HuH-7 (cell line): ENCODE measurements around the gene NUDT14.

Experiments used
- DNase-seq: peaks from one replicate; pipeline ENCODE4 v3.0.0; 2011; ENCODE audit warnings: low spot score

Gene NUDT14

DNA sequence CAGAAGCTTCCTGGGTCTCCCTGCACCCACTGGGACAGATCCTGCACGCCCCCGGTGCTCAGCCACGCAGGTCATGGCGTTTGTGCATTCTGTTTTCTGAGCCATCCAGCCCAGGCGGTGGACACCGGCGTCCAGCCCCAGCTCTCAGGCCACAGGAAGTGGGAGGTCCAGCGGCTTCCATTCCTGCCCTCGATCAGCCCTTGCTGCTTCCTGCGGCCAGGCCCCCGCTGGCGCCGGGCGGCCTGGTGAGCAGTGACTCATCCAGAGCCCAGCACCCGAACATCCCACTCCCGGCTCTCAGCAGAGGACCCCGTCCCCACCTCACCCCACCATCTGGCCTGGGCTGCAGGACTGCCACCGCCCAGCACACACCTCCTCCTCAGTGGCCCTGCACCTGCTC, 18.0 kb upstream of the NUDT14 start:
- no peak for DNase-seq

DNA sequence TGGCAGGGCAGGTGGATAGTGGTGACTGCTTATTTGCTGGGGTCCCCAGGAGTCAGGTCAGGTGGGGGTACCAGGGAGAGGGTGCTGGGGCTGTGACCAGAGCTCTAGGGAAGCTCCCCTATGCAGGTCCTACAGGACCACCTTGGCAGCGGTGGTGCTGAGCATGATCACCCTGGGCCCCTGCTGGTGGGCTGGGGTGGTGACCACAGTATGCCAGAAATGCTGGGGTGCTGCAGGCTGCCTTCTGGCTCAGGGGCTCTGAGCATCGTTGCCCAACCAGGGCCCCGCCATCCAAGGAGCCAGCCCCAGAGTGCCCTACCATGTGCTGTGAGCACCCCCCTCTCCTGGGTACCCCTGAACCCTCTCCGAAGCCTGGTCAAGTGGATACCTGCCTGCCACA, 17.5 kb upstream of the NUDT14 start:
- no peak for DNase-seq

DNA sequence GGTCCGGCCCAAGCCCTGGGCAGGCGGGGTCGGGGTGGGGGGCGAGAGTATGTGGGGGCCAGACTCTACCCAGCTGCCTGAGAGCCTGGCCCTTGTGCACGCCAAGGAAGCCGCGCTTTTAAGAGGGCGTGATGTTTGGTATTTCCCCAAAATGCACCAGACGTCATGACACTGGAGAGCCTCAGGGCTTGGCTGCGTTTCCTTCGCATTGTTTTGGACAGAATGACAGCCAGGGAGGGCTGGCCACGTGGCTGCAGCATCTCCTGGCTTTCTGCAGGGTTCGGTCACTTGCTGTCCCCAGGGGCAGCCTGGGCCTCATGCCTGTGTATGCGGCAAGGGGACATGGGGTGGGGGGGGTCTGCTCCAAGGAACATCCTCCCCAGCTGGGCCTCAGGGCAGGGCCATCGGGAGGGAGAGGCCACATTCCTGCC, 16.1 kb upstream of the NUDT14 start:
- no peak for DNase-seq

DNA sequence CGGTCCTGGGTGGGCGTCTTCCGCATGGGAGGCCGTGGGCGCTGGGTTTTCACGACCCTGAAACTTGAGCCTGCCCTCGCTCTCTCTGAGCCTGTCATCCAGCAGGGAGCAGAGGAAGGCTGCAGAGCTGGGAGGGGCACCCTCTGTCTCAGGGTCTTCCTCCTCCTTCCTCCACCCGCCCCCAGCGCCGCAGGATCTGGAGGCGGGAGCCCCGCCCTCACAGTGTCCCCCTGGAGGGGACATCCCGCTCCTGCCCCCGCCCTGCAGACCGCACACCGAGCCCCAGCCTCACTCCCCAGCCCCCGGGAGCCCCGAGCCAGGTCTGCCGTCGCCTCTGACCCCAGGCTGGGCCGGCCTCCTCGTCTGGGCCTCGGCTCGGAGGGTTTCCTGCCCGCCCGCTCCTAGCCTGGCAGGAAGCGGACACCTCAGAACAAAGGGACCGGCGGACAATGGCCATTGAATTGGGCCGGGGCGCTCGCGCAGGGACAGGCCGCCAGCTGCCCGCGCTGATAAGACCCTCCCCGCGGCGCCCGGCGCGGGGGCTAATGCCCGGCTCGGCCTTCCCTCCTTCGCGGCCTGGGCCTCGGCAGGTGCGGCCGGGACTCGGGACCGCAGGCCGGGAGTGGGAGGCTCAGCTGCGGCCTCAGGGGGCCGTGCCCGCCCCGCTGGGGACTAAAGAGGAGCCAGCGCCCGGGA, 15.3 kb upstream of the NUDT14 start:
- no peak for DNase-seq

DNA sequence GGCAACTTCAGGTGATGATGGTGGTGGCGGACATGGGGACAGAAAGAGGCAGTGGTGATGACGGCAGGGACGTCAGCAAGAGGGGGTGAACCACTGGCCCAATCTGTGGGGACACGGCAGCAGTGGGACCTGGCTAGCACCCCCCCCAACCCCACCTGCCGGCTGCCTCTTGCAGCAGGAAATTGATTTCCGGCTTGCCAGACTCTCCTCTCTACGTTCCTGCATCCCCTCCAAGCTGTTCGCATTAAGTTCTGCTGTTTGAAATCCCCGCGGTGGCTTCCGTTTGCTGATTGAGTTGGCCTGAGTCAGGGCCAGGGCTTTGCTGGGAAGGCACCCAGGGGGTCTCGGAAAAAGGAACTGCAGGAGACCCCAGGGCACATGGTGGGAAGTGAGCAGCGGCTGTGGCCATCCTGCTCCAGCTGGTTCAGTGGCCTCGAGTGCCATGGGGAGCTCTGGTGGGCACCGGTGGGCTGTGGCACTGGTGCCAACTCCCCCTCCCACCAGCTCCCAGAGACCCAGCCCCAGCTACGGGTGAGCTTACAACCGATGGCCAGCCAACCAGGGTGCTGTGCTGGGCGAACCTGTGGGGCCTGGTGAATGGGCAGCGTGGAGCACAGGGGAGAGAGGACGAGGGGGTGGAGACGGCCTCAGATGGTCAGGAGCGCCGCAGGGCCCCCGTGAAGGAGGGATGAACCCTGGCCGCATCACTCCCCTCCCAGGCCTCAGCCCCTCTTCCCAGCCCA, 14.6 kb upstream of the NUDT14 start:
- DNase-seq = no peak

DNA sequence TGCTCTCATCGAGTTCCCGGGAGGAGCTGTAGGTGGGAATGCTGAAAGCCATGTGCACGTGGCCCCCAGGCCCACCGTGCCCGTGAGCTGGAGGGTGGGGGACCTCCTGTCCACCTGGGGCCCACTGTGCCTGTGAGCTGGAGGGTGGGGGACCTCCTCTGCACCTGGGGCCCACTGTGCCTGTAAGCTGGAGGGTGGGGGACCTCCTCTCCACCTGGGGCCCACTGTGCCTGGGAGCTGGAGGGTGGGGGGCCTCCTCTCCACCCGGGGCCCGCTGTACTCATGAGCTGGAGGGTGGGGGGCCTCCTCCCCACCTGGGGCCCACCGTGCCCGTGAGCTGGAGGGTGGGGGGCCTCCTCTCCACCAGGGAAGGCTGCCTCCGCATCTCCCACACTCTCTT, 13.9 kb upstream of the NUDT14 start:
- no peak for DNase-seq

DNA sequence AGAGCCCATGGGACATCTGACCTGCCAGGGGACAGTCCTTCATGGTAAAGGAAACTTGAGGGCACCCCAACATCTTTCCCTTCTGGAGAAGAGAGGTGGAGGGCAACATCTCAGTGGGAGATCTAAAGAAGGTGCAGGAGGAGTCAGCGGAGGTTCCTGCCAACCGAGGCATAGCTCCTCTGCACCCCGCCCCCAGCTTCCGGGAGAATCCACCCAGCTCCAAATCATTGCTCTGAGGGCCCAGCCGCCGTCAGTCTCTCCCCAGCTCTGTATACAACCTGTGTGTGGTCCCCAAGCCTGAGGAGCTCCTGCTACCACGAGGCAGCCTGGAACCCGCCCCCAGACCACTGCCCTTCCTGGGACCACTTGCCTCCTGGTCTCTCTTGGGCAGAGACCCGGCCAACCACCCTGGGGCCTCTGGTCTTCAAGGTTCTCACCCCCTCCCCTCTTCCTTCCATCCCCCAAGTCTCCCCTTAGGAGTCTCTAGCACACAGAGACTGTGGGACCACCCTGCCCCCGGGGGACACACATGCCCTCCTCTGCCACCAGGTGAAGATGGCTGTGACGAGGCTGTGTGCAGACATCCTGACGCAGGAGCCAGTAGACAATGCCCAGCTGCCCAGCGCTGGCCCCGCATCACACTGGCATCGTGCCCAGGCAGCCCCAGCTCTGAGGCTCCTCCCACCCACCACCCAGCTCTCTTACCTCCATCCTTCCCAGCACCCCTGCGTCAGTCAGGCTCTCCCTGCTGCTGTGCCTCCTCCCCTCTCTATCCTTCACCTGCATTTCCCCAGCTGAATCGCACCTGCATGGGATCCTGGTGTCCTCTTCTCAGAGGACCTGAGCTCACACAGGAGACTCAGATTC, 13.0 kb upstream of the NUDT14 start:
- DNase-seq = no peak

DNA sequence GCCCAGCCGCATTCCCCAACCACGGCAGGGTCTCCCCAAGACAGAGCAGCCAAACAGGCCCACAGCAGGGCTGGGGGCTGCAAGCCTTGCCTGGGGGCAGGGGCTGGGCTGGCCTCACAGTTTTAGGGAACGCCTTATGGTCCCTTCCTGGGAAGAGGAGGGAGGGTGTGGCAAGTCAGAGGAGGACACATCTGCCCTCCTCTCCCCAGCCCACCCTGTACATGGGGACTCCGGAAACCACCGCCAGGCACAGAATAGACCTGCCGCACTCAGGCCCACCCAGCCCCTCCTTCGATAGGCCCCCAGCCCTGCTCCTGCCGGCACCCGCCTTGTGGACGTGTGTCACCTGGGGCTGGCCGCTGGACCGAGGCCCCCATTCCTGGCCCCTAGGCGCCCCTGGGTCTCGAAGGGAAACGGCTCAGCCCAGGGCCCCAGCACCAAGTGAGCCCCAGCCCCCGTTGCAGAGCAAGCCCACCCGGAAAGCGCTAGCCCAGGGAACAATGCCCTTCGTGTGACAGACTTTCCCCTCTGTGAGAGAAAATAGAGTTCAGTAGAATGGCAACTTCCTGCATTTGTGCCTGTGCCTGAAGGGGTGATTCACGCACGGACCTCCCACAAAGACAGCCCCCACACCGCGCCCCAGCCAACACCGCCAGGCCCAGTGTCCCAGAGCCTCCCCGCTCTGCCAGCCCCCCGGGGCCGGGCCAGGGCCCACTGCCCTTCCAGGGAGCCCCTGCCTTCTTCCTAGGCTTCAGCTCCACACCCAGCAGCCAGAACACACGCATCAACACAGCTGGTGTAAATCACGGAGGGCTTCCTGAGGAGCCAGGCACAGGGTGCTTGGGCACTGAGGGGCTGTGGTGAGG, 12.0 kb upstream of the NUDT14 start:
- DNase-seq = no peak

DNA sequence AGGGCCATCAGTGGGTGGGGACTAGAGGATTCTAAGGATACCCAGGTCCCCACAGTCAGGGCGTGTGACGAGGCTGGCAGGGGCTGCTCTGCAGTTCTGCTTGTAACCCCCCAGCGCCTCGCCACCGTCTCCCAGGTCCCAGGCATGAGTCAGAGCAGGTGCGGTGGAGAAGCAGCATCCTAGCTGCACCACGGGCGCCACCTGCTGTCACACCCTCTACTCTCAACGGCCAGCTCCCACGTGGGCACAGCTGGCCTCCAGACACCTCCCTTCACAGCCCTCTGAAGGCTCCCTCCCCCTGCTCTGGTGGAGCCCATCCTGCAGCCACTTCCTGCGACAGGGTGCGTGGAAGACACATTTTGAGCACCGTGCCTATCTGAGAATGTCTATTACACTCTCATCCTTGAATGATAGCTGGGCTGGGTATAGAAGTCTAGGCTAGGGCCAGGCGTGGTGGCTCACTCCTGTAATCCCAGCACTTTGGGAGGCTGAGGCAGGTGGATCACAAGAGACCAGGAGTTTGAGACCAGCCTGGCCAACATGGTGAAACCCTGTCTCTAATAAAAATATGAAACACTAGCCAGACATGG, 6.9 kb upstream of the NUDT14 start:
- no peak for DNase-seq

DNA sequence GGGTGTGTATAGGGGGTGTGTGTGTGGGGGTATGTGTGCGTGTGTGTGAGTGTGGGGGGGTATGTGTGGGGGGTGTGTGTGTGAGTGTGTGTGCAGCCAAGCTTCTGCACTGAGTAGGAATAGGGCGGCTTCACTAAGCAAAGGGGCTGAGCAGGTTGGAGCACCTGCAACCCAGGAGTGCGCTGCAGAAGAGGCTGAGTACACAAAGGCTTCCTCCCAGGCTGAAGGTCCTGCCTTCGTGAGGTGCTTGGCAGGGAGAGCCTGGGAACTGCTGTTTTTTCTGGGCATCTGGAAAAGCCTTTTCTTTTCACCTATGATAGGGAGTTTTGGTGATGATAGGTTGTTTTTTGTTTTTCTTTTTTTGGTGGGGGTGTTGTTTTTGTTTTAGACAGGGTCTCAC, 6.0 kb upstream of the NUDT14 start:
- DNase-seq = no peak

DNA sequence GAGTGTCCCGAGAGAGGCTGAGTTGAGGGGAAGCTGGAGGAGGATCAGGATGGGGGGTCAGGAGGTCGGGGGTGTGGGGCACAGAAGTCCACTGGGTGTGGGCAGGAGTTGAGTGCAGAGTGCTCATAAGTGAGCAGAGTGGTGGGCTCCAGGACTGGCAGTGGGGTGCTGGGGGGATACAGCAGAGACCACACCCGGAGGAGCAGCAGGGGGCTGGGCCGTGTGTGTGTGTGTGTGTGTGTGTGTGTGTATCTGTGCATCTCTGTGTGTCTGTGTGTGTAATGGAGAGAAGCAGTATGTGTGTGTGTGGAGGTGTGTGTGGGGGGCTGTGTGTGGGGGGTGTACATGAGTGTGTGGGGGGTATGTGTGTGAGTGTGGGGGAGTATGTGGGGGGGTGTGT, 4.9 kb upstream of the NUDT14 start:
- no peak for DNase-seq

DNA sequence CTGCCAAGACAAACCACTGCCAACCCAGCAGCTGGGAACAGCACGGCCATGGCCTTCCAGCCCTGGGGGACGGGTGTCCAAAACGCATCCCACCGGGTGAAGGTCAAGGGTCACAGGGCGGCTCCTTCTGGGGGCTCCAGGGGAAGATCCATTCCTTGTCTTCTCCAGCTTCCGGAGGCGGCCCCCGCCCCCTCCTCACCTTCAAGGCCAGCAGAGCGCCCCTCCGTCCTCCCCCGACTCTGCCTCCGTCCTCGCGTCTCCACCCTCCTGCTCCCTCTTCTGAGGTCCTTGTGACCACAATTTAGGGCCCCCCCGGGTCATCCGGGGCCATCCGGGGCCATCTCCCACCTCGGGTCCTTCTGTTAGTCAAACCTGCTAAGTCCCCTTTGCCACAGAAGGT, 3.9 kb upstream of the NUDT14 start:
- no peak for DNase-seq

DNA sequence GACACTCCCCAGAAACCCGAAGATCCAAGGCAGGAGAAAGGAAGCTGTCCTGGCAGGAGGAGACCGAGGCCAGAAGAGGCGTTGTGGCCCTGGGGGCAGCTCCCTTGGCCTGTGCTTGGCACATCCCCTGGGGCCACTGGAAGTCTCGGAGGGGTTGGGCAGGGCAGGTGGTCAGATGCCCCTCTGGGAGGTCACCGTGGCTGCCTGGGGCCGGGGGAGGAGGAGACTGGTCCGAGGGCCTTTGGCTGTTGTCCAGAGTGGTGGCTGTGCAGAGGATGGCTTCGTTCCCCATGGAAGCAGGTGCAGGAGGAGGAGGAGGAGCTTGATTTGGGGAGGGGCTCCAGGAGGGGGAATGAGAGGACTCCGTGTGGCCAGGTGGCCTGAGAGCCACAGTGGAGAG, 3.3 kb upstream of the NUDT14 start:
- no peak for DNase-seq

DNA sequence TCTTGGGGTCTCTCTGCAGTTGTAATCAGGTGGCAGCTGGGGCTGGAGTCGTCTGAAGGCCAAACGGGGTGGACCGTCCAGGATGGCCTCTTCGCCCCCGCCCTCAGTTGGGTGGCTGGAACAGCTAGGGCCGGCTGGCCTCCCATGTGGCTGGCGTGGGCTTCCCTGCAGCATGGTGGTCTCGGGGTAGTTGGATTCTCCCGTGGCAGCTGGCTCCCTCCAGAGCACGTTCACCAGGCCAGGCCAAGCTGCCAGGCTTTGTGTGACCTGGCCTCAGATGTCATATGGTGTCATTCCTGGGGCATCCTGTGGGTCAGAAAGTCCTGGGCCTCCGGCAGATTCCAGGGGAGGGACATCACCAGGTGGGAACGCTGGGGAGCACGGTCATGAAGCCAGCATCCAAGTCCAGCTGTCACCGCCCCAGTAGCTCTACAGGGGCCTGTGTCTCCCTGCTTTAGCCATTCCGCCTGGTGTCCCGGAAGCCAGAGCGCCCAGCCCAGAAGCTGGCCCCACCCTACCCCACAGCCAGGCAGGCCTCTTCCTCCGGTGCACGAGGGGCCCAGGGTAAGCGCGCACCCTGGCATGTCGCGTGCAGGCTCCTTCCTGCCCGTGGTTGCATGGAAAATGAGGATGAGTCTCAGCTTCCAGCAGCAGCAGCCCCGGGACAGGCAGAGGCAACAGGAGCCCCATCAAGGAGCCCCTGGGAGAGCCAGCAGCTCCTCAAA, 1.3 kb upstream of the NUDT14 start:
- DNase-seq = no peak

DNA sequence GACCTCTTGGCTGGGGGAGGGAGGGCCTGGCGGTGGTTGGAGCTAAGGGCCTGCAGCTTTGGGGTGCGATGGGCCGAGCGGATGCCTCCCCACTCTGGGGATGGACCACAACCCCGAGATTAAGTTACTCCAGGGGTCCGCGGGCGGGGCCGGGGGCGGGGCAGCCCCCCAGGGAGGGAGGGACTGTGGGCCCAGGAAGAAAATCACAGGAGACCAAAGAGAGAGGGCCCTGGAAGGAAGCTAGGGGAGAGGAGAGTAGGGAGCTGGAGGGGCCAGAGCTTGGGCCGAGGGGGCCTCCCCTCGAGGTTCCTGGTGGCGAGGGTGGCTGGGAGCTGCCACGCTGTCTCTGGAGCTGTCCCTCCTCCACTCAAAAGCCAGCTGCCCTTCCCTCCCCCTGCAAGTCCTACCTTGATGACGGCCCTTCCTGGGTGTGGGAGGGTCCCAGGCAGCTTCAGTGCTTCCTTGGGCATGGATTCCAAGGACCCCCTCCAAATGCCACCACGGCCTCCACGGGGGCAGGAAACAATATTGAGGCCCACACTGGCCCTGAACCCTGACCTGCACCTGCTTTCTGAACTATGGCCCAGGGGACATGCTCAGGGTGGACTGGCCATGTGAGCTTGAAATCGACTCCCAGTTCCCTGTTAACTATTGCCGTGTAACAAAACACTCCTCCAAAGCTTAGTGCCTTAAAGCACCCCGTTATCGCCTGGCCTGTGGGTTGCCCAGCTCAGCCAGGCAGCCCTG, 610 bp upstream of the NUDT14 start:
- no peak for DNase-seq

DNA sequence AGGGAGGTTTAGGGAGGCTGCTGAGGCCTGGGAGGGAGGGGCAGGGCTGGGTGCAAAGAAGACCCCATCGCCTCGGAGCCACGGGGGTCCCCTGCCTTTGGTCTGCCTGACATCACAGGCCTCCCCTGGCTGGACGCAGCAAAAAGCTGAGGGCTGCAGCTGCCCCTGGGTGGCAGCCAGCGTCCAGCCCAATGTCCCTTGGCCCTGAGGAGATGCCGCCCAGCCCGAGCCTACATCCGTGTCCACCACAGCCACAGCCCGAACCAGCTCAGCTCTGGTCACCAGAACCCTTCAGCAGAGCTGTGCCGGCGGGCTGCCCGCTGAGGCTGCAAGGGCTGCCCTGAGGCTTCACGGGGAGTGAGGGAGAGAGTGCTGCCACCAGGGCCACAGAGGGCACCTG, 1.9 kb downstream of the NUDT14 start:
- DNase-seq = no peak

DNA sequence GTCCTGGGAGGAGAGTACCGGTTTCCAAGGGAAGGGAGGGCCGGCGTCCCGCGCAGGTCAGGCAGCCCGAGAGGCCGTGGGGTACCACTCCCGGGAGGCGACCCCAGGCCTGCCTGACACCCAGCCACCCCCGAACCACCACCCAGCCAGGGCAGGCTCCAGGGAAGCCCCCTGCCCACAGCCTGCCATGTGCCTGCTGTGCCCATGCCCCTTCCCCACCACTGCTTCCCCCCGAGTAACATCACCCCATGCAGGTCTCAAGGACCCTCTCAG, 2.3 kb downstream of the NUDT14 start:
- DNase-seq = no peak

DNA sequence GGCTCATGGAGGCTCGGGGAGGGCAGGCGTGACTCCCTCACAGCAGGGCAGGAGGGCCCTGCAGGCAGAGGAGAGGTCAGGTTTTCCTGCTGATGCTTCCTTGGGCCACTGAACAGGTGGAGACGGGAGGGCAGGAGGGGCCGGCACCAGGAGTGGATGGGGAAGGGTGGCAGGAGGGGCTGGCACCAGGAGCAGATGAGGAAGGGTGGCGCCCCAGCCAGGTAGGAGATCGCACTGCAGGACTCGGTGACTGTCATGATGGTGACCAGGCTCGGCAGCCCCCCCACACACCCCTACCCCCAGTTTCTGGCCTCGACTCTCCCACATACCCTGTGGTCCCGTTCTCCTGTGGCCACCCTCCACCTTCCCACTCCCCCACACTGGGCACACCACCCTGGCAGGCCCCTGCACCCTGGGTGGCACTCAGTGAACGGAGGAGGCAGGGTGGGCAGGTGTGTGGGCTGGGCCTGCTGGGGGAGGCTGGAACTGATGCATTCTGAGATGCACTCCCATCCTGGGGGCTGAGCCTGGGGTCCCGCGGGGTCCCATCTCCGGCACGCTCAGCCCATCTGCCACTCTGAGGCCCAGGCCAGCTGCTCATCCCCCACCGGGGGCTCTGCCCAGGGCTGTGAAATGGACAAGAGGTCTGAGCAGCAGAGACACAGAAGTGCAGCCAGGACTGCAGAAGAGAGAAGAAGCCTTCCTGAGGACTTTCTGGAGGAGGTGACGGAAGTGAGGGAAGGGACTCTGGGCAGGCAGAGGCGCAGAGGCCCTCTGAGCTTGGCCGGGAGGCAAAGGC, 2.8 kb downstream of the NUDT14 start:
- DNase-seq = no peak

DNA sequence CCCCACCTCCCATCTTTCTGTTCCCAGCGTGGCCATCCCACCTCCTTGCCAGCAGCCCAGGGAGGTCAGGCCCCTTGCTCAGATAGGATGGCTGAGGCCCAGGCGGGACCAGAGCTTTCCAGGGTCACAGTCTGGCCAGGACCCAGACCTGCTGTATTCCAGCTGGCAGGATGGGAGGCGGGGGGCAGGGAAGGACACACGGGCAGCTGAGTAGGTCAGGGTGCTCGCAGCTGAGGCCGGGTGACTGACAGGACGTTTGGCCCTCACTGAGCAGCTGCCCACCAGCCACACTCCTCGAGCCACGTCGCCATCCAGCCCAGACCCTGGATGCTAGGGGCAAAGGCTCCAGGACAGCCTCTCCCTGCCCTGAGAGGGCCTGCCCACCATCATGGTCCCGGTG, 4.0 kb downstream of the NUDT14 start:
- no peak for DNase-seq

DNA sequence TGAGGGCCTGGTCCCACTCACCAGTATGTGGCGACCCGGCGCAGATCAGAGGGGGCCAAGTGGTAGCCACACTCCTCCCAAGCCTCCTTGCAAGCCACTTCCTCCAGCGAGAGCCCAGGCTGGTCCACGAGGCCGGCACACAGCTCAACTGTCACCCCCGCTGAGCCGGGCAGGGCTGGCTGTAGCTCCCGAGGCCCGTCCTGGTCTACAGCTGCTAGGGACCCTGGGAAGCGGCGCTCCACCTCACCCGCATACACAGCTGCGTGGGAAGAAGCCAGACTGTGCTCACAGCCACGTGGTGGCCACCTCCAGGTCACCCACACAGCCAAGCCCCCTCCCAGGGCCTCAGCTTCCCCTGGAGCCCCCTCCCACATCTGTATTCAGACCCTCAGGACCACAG, 4.6 kb downstream of the NUDT14 start:
- no peak for DNase-seq
